GM18517 (cell line): ENCODE results near the gene UNG.
"Not testable (repeated sequence)": the region's sequence is repeated elsewhere in the genome, so short reads cannot be mapped to it uniquely, and the experiment has no call there.

Experiments used
- ATAC-seq: cut with Tn5 transposase; IDR thresholded peaks from one replicate; pipeline ENCODE4 v1.9.1; 2021; ENCODE audit warnings: mild to moderate bottlenecking, moderate library complexity; ENCODE audit not compliant: unreplicated experiment

Gene UNG

GRCh38 chr12:109097435-109098182 is at the start of gene UNG:
UNG (plus strand) TSS chr12:109097597; CDS start chr12:109097680, 83 bp downstream.
- ATAC-seq, result peak; percentile 68

DNA sequence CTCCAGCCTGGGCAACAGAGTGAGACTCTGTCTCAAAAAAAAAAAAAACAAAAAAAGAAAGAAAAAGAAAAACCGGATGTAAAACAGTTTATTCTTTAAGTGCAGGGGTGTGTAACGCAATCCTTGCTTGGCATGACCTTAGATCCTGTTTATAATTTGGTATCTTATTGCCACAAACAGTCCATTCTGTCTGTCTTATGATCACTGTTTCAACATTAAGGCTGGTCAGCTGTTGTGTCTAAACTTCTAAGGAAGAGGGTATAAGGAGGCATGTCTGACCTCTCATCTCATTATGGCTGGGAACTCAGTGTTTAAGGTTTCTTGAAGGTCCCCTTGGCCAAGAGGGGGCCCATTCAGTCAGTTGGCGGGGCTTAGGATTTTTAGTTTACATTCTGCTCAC is 48.7 kb upstream of the UNG start:
- ATAC-seq, result not testable (repeated sequence)

GRCh38 chr12:109049794-109050193 is 47.6 kb upstream of the UNG start:
- not testable (repeated sequence) for ATAC-seq

DNA sequence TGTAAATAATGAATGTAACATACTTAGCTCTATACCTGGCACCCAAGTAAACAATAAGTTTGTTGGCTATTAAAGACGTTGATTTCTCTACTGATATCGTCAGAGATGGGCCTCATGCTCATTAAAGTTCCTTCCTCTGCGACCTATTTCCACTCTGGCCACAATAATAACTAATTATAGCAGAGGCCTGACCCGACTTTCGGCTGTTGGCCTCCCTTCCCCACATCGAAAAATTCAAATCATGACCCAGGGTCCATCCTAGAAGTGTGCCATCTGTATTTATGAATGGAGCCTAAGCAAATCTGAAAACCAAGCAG is 45.3 kb upstream of the UNG start:
- ATAC-seq, result no peak

GRCh38 chr12:109052414-109053323 is 44.7 kb upstream of the UNG start, which contains the start of gene USP30:
USP30 (plus strand) TSS chr12:109052576; CDS start chr12:109052679, 103 bp downstream.
- peak; percentile 74 for ATAC-seq

GRCh38 chr12:109053382-109054123 is 43.8 kb upstream of the UNG start:
- ATAC-seq, result peak; percentile 56

DNA sequence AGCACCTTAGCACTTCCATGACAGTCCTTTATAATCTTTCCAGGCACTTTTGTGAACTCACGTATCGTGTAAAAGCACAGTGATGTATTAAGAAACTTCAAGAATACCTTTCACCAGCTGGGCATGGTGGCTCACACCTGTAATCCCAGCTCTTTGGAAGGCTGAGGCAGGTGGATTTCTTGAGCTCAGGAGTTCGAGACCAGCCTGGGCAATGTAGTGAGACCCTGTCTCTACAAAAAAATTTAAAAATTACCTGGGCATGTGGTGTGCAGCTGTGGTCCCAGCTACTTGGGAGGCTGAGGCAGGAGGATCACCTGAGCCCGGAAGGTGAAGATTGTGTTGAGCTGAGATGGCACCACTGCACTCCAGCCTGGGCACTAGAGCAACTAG is 43.3 kb upstream of the UNG start:
- ATAC-seq, result not testable (repeated sequence)

DNA sequence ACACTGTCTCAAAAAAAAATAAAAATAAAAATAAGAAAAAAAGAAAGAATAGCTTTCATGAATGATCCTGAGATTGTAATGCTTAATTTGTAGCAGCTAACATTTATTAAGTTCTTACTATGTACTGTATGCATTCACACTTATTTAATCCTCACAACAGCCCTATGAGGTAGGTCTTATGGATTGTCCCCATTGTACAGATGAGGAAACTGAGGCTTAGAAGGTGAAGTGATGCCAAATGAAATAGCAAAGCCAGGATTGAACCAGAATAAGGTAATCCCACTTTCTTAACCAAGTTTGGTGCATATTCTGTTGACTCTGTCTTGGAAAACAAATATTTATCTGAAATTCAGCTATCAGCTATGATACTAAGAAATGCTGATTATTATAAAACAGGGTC is 42.9 kb upstream of the UNG start:
- no peak for ATAC-seq

GRCh38 chr12:109056891-109057290 is 40.5 kb upstream of the UNG start:
- ATAC-seq, result no peak

DNA sequence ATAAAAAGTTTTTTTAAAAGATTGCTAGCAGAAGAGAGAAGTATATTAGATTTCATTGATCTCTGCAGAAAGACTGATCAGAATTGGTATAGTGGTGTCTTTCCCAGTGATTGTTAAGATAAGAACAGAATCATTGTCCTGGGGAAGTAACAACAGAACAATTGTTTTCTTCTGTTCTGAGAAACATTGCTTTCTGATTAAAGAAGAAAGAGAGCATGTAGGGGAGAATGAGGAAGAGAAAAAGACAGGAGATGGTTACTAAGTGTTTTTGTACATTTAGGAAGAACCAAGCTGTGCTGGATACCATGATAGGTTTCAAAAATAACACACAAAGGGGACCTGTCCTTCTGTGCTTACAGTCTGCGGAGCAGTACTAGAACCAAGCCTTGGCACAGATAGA is 40.0 kb upstream of the UNG start:
- ATAC-seq, result no peak

- no peak for ATAC-seq
Measured at GRCh38 chr12:109058773-109059172, 38.6 kb upstream of the UNG start.

GRCh38 chr12:109064143-109064542 is 33.3 kb upstream of the UNG start:
- ATAC-seq, result no peak

DNA sequence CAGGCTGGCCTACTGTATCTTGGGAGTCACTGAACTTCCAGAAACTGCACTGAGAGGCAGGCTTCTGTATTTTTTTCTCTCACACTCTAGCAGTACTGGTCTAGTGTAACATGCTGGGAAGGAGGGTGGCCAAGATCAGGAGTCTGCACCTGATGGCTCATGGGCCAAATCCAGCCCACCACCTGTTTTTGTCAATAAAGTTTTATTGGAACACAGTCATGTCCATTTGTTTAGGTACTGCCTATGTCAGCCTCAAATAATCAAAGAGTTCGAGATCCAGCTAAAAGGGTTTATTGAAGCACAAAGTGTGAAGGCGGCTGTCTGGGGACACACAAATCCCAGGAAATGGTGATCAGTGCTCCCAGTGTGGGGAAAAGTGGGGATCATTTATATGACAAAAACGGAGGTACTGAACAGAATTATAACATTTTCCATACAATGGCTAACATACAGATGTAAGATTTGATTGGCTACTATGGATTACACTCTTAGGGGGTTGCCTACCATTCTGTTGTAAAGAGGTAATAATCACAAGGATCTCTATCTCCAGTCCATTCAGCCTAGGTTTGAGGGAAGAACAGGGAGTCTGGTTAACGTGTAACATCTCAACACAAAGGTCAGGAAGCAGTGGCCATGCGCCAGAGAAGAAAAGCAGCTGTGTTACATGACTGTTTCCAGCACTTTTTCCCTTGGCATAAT is 32.1 kb upstream of the UNG start:
- no peak for ATAC-seq

- ATAC-seq, result no peak
Measured at GRCh38 chr12:109065853-109066193, 31.6 kb upstream of the UNG start.

GRCh38 chr12:109069307-109070271 is 27.8 kb upstream of the UNG start:
- no peak for ATAC-seq

- no peak for ATAC-seq
Measured at GRCh38 chr12:109074866-109075265, 22.5 kb upstream of the UNG start.

DNA sequence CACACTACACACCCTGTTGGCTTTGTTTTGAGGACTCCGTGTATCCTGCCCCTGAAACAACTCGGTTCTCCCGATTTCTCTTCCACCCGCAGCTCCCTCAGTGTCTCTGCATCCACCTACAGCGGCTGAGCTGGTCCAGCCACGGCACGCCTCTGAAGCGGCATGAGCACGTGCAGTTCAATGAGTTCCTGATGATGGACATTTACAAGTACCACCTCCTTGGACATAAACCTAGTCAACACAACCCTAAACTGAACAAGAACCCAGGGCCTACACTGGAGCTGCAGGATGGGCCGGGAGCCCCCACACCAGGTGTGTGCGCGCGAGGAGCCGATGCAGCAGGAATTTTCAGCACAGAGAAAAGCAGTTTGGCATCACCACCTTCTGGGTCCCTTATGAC is 14.6 kb upstream of the UNG start:
- no peak for ATAC-seq

DNA sequence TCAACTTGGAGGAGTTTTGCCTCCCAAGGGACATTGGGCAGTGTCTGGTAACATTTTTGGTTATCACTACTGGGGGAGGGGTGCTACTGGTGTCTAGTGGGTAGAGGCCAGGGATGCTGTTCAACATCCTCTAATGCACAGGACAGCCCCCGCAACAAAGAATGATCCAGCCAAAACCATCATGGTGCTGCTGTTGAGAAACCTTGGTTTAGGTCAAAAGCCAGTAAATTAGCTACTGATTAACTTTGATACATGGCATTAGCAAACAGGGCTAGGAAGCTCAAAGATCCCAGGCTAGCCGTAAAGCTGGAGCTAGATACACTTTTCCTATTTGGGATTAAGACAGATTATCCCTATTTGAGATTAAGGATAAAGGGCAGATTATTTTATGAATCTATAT is 13.0 kb upstream of the UNG start:
- no peak for ATAC-seq

DNA sequence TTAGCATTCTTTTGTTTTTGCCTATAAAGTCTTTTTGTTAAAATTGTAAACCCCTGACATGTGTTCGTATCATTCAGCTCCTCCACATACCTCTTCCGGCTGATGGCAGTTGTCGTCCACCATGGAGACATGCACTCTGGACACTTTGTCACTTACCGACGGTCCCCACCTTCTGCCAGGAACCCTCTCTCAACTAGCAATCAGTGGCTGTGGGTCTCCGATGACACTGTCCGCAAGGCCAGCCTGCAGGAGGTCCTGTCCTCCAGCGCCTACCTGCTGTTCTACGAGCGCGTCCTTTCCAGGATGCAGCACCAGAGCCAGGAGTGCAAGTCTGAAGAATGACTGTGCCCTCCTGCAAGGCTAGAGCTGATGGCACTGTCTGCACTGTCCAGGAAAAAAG is 11.8 kb upstream of the UNG start:
- ATAC-seq, result no peak

- ATAC-seq, result no peak
Measured at GRCh38 chr12:109087250-109087649, 10.1 kb upstream of the UNG start.
